Mesodermal cell (in vitro differentiated cells): ENCODE data around the gene RGS9.

Source experiments
- H3K27ac ChIP-seq: 2 replicates; pipeline ENCODE4 v1.7.0; 2013; ENCODE audit warnings: mild to moderate bottlenecking, low read depth, low read length, moderate library complexity; ENCODE audit not compliant: severe bottlenecking
- H3K36me3 ChIP-seq: 2 replicates; pipeline ENCODE4 v1.7.1; 2013; ENCODE audit warnings: mild to moderate bottlenecking, low read length, moderate library complexity; ENCODE audit not compliant: control insufficient read depth, insufficient read depth
- H3K4me1 ChIP-seq: one replicate; pipeline ENCODE4 v1.7.1; 2013; ENCODE audit warnings: mild to moderate bottlenecking, low read length; ENCODE audit not compliant: insufficient read depth, control insufficient read depth, poor library complexity, severe bottlenecking
- H3K4me3 ChIP-seq: 2 replicates; pipeline ENCODE4 v1.7.0; 2013; ENCODE audit warnings: low read length, control low read depth, mild to moderate bottlenecking; ENCODE audit not compliant: insufficient read depth, poor library complexity, severe bottlenecking; ENCODE audit errors: extremely low read depth
- H3K9me3 ChIP-seq: 2 replicates; pipeline ENCODE4 v1.7.1; 2013; ENCODE audit warnings: mild to moderate bottlenecking, low read length, moderate library complexity; ENCODE audit not compliant: control insufficient read depth
- WGBS, 2 experiments: methylation state at CpG; one replicate each; pipeline ENCODE4 v1.1.5; 2013; ENCODE audit warnings: missing lambda C conversion rate in 2 of 2; ENCODE audit not compliant: insufficient coverage in 2 of 2; 5-methylcytosine and 5-hydroxymethylcytosine counted together

RGS9 gene

GRCh38 chr17:65261152-65261551, 124.0 kb downstream of the RGS9 start:
- no peaks in the 10 kb centered on the region for H3K36me3 ChIP-seq
- H3K4me1 ChIP-seq: peaks cover 8% of the 10 kb centered on the region
- no peak overlapping the region for H3K27ac ChIP-seq
- WGBS, 2 experiments: 67 to 79% methylated on average over 2 to 4 of the region's 4 CpGs
- H3K4me3 ChIP-seq: no peak overlapping the region
- H3K9me3 ChIP-seq: peaks cover 6% of the 10 kb centered on the region

GRCh38 chr17:65261682-65262636, 124.8 kb downstream of the RGS9 start:
- Histone ChIP-seq H3K27ac (no peak overlapping the region), H3K9me3 (peaks cover 6% of the 10 kb centered on the region), H3K36me3 (no peaks in the 10 kb centered on the region), H3K4me1 (peaks cover 8% of the 10 kb centered on the region), H3K4me3 (no peak overlapping the region)
- WGBS, 2 experiments: no CpG with 5 or more reads among the region's 8 CpGs

GRCh38 chr17:65265276-65265675, 128.1 kb downstream of the RGS9 start:
- Histone ChIP-seq H3K4me3 (no peak overlapping the region), H3K36me3 (no peaks in the 10 kb centered on the region), H3K9me3 (peaks cover 6% of the 10 kb centered on the region), H3K27ac (no peak overlapping the region), H3K4me1 (peaks cover 8% of the 10 kb centered on the region)

- no peak overlapping the region for H3K27ac ChIP-seq
- WGBS, 2 experiments: no CpG with 5 or more reads among the region's 2 CpGs
These were observed 131.7 kb downstream of the RGS9 start for GRCh38 chr17:65268832-65269231.

GRCh38 chr17:65270499-65271253, 133.5 kb downstream of the RGS9 start:
- WGBS, 2 experiments: 69 to 74% methylated on average over 18 to 20 of the region's 23 CpGs
- Histone ChIP-seq H3K36me3 (no peaks in the 10 kb centered on the region), H3K9me3 (peaks cover 5% of the 10 kb centered on the region), H3K4me3 (no peak overlapping the region), H3K27ac (no peak overlapping the region), H3K4me1 (no peaks in the 10 kb centered on the region)

More at GRCh38 chr17:65268832-65269231, 131.7 kb downstream of the RGS9 start:
- H3K9me3 ChIP-seq: peaks cover 6% of the 10 kb centered on the region
- no peak overlapping the region for H3K4me3 ChIP-seq
- H3K4me1 ChIP-seq: no peaks in the 10 kb centered on the region
- H3K36me3 ChIP-seq: no peaks in the 10 kb centered on the region

- Histone ChIP-seq H3K27ac (no peak overlapping the region), H3K4me1 (no peaks in the 10 kb centered on the region), H3K9me3 (no peaks in the 10 kb centered on the region), H3K36me3 (no peaks in the 10 kb centered on the region), H3K4me3 (no peak overlapping the region)
- 96 to 97% methylated on average over 4 of the region's 4 CpGs for WGBS, 2 experiments
These were observed 134.1 kb downstream of the RGS9 start for GRCh38 chr17:65271296-65271695.
